Vagina (tissue), 2 donors: ENCODE data around the gene CEP63. TPM values are rescaled to one million over a fixed set of nuclear protein-coding genes. Genes with fewer than 3 reads are reported as not detected.

Experiments used
- DNase-seq, 2 donors: peaks; one replicate each; pipeline ENCODE4 v3.0.0-alpha.2; 2017; ENCODE audit errors: extremely low spot score in 2 of 2
- H3K27ac ChIP-seq: fragments of 200-600 bp; sonication (generic); one replicate; pipeline ENCODE4 v1.5.1; 2019
- H3K27me3 ChIP-seq: fragments of 200-600 bp; sonication (generic); one replicate; pipeline ENCODE4 v1.5.1; 2019
- H3K36me3 ChIP-seq, 2 donors: fragments of 200-600 bp; sonication (generic); one replicate each; pipeline ENCODE4 v1.5.1; 2017 to 2019
- H3K4me1 ChIP-seq: fragments of 200-600 bp; sonication (generic); one replicate; pipeline ENCODE4 v1.5.1; 2019
- H3K4me3 ChIP-seq, 2 donors: fragments of 200-600 bp; sonication (generic); 1 replicate in 1 of 2; 2 replicates in 1 of 2; pipeline ENCODE4 v1.5.1; 2016 to 2019
- H3K9me3 ChIP-seq: fragments of 200-600 bp; sonication (generic); one replicate; pipeline ENCODE4 v1.5.1; 2019
- POLR2A ChIP-seq, 2 donors: fragments of 450-650 bp; IDR thresholded peaks; one replicate each; pipeline ENCODE4 v1.6.1; 2017; ENCODE audit warnings: antibody characterized with exemption in 2 of 2, mild to moderate bottlenecking in 2 of 2, moderate library complexity in 2 of 2
- POLR2AphosphoS5 ChIP-seq, 2 donors: sonication (generic); formaldehyde crosslinking; IDR thresholded peaks; one replicate each; pipeline ENCODE4 v1.9.0; 2017; ENCODE audit warnings: antibody characterized with exemption in 2 of 2, mild to moderate bottlenecking in 2 of 2, low read depth in 1 of 2; ENCODE audit not compliant: insufficient read depth in 1 of 2
- intact Hi-C: fragments of 100-400 bp; cut with DNase I; formaldehyde crosslinking; loops from one replicate; pipeline ENCODE4 v1.15.1; 2023
- total RNA-seq: library from RNA; depleted of rRNA; stranded (reverse); fragments of >200 nt; gene quantifications from one replicate; pipeline ENCODE4 v1.2.3, GENCODE V29; 2016
- TF ChIP-seq, protein P1 (sequence below), 3 experiments: fragments of 450-650 bp in 2 of 3; fragments of 200-600 bp in 1 of 3; sonication (generic) in 1 of 3; IDR thresholded peaks; one replicate each; pipeline ENCODE4 v1.5.1; 2017 to 2019; ENCODE audit warnings: antibody characterized with exemption in 3 of 3, mild to moderate bottlenecking in 2 of 3, moderate library complexity in 2 of 3

CEP63 gene
- total RNA-seq, 1 donor from 2014 or later: 12.5 TPM

GRCh38 chr3:134449951-134450350 is 35.9 kb upstream of the CEP63 start:
- peaks cover 6% of the 10 kb centered on the region for H3K9me3 ChIP-seq
- no peak overlapping the region for H3K27ac ChIP-seq
- no peak for TF ChIP-seq POLR2A (IDR thresholded peaks at IDR 0.05)
- TF ChIP-seq POLR2AphosphoS5 (IDR thresholded peaks at IDR 0.05; ENCODE audit: insufficient read depth in 1 of 2, low read depth in 1 of 2): no peak
- TF ChIP-seq, protein P1, sequence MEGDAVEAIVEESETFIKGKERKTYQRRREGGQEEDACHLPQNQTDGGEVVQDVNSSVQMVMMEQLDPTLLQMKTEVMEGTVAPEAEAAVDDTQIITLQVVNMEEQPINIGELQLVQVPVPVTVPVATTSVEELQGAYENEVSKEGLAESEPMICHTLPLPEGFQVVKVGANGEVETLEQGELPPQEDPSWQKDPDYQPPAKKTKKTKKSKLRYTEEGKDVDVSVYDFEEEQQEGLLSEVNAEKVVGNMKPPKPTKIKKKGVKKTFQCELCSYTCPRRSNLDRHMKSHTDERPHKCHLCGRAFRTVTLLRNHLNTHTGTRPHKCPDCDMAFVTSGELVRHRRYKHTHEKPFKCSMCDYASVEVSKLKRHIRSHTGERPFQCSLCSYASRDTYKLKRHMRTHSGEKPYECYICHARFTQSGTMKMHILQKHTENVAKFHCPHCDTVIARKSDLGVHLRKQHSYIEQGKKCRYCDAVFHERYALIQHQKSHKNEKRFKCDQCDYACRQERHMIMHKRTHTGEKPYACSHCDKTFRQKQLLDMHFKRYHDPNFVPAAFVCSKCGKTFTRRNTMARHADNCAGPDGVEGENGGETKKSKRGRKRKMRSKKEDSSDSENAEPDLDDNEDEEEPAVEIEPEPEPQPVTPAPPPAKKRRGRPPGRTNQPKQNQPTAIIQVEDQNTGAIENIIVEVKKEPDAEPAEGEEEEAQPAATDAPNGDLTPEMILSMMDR (IDR thresholded peaks at IDR 0.05): no peak
- H3K27me3 ChIP-seq: no peaks in the 10 kb centered on the region
- intact Hi-C loops: no loop called here
- no peak overlapping the region for H3K4me3 ChIP-seq
- no peaks in the 10 kb centered on the region for H3K36me3 ChIP-seq
- H3K4me1 ChIP-seq: peaks cover 10% of the 10 kb centered on the region
- no peak for DNase-seq

DNA sequence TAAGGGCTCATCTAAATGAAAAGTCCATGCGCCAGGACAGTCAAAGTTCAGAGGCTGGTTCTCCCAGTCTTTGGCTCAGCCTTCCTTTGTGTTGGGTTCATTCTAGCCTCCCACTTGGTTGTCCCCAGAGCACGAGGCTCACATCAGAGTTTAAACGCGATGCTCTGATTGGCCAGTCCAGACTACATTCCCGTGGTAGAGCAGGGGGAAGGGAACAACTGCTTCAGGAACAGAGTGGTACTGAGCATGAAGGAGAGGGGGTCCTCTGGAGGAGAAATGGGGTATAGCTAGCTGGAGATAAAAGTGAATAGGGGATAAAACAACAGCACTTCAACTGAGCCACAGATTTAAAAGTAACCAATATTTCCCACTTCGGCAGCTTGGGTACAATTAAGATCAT is 32.2 kb upstream of the CEP63 start:
- TF ChIP-seq POLR2AphosphoS5 (IDR thresholded peaks at IDR 0.05; ENCODE audit: insufficient read depth in 1 of 2, low read depth in 1 of 2) (no peak), POLR2A (IDR thresholded peaks at IDR 0.05) (no peak)
- TF ChIP-seq, protein P1 (IDR thresholded peaks at IDR 0.05): no peak
- H3K4me1 ChIP-seq: no peaks in the 10 kb centered on the region
- intact Hi-C loops: no loop called here
- no peaks in the 10 kb centered on the region for H3K36me3 ChIP-seq
- H3K27ac ChIP-seq: no peak overlapping the region
- no peak for DNase-seq
- H3K9me3 ChIP-seq: no peaks in the 10 kb centered on the region
- no peaks in the 10 kb centered on the region for H3K27me3 ChIP-seq
- H3K4me3 ChIP-seq: no peak overlapping the region

GRCh38 chr3:134457376-134458074 is 28.3 kb upstream of the CEP63 start:
- Histone ChIP-seq H3K4me3 (no peak overlapping the region), H3K27ac (no peak overlapping the region), H3K36me3 (no peaks in the 10 kb centered on the region), H3K9me3 (no peaks in the 10 kb centered on the region), H3K4me1 (peaks cover 19% of the 10 kb centered on the region), H3K27me3 (no peaks in the 10 kb centered on the region)
- TF ChIP-seq POLR2A (IDR thresholded peaks at IDR 0.05) (no peak), POLR2AphosphoS5 (IDR thresholded peaks at IDR 0.05; ENCODE audit: insufficient read depth in 1 of 2, low read depth in 1 of 2) (no peak)
- TF ChIP-seq, protein P1 (IDR thresholded peaks at IDR 0.05): no peak
- DNase-seq: no peak
- intact Hi-C loops: no loop called here

GRCh38 chr3:134458406-134458945 is 27.4 kb upstream of the CEP63 start:
- Histone ChIP-seq H3K36me3 (no peaks in the 10 kb centered on the region), H3K4me1 (peaks cover 27% of the 10 kb centered on the region), H3K27me3 (no peaks in the 10 kb centered on the region), H3K9me3 (no peaks in the 10 kb centered on the region), H3K27ac (no peak overlapping the region), H3K4me3 (no peak overlapping the region)
- intact Hi-C loops: no loop called here
- TF ChIP-seq, protein P1 (IDR thresholded peaks at IDR 0.05): no peak
- no peak for TF ChIP-seq POLR2A (IDR thresholded peaks at IDR 0.05)
- no peak for TF ChIP-seq POLR2AphosphoS5 (IDR thresholded peaks at IDR 0.05; ENCODE audit: insufficient read depth in 1 of 2, low read depth in 1 of 2)
- DNase-seq: no peak

- H3K27ac ChIP-seq: no peak overlapping the region
- TF ChIP-seq, protein P1 (IDR thresholded peaks at IDR 0.05): no peak
- TF ChIP-seq POLR2A (IDR thresholded peaks at IDR 0.05) (no peak), POLR2AphosphoS5 (IDR thresholded peaks at IDR 0.05; ENCODE audit: insufficient read depth in 1 of 2, low read depth in 1 of 2) (no peak)
- H3K4me1 ChIP-seq: peaks cover 38% of the 10 kb centered on the region
- H3K27me3 ChIP-seq: no peaks in the 10 kb centered on the region
- H3K4me3 ChIP-seq: no peak overlapping the region
- no peak for DNase-seq
- H3K36me3 ChIP-seq: no peaks in the 10 kb centered on the region
- intact Hi-C loops: no loop called here
- no peaks in the 10 kb centered on the region for H3K9me3 ChIP-seq
Observed at GRCh38 chr3:134459562-134459961, 26.3 kb upstream of the CEP63 start.
